NT2/D1 (cell line): ENCODE data around the gene SUCLG2.

Experiments
- DNase-seq: peaks from one replicate; pipeline ENCODE4 v3.0.0-alpha.2; 2011; ENCODE audit warnings: low read depth, low spot score
- H3K27me3 ChIP-seq: 2 replicates; pipeline ENCODE4 v1.6.0; 2011; ENCODE audit warnings: mild to moderate bottlenecking; ENCODE audit not compliant: insufficient read length, insufficient read depth
- H3K36me3 ChIP-seq: 2 replicates; pipeline ENCODE4 v1.6.1; 2011; ENCODE audit warnings: mild to moderate bottlenecking, low read length, mixed read lengths; ENCODE audit not compliant: insufficient read depth, insufficient read length
- H3K4me1 ChIP-seq: 2 replicates; pipeline ENCODE4 v1.5.1; 2011; ENCODE audit not compliant: insufficient read depth, insufficient read length
- H3K4me3 ChIP-seq: 2 replicates; pipeline ENCODE4 v1.5.1; 2011; ENCODE audit warnings: low read depth; ENCODE audit not compliant: insufficient read length
- H3K9ac ChIP-seq: 2 replicates; pipeline ENCODE4 v1.6.0; 2011; ENCODE audit warnings: low read depth; ENCODE audit not compliant: insufficient read length
- H3K9me3 ChIP-seq: 2 replicates; pipeline ENCODE4 v1.5.1; 2011; ENCODE audit warnings: mild to moderate bottlenecking, low read length; ENCODE audit not compliant: insufficient read depth
- SUZ12 ChIP-seq: IDR thresholded peaks from 2 replicates; pipeline ENCODE4 v1.6.1; 2011; ENCODE audit not compliant: insufficient read length, insufficient read depth; ENCODE audit errors: extremely low read depth
- YY1 ChIP-seq: IDR thresholded peaks from 2 replicates; pipeline ENCODE4 v1.6.1; 2011; ENCODE audit not compliant: insufficient read length, insufficient read depth
- ZNF274 ChIP-seq: IDR thresholded peaks from 2 replicates; pipeline ENCODE4 v1.6.1; 2011; ENCODE audit warnings: mild to moderate bottlenecking, low read depth, low read length

Gene SUCLG2

GRCh38 chr3:67416703-67417102 is 237.7 kb downstream of the SUCLG2 start:
- Histone ChIP-seq H3K27me3 (no peaks in the 10 kb centered on the region), H3K4me3 (no peak overlapping the region)

GRCh38 chr3:67415511-67415910 is 238.9 kb downstream of the SUCLG2 start:
- H3K9me3 ChIP-seq = peaks cover 13% of the 10 kb centered on the region
- no peaks in the 10 kb centered on the region for H3K36me3 ChIP-seq
- H3K4me3 ChIP-seq = no peak overlapping the region
- no peaks in the 10 kb centered on the region for H3K4me1 ChIP-seq
- no peak overlapping the region for H3K9ac ChIP-seq
- no peaks in the 10 kb centered on the region for H3K27me3 ChIP-seq
- TF ChIP-seq ZNF274 (no peak), YY1 (no peak), SUZ12 (no peak)
- DNase-seq = no peak

More at GRCh38 chr3:67416703-67417102, 237.7 kb downstream of the SUCLG2 start:
- peaks cover 13% of the 10 kb centered on the region for H3K9me3 ChIP-seq
- no peak for TF ChIP-seq ZNF274
- TF ChIP-seq YY1 = no peak
- TF ChIP-seq SUZ12 = no peak
- no peaks in the 10 kb centered on the region for H3K36me3 ChIP-seq
- no peak for DNase-seq
- H3K4me1 ChIP-seq = no peaks in the 10 kb centered on the region
- H3K9ac ChIP-seq = no peak overlapping the region

DNA sequence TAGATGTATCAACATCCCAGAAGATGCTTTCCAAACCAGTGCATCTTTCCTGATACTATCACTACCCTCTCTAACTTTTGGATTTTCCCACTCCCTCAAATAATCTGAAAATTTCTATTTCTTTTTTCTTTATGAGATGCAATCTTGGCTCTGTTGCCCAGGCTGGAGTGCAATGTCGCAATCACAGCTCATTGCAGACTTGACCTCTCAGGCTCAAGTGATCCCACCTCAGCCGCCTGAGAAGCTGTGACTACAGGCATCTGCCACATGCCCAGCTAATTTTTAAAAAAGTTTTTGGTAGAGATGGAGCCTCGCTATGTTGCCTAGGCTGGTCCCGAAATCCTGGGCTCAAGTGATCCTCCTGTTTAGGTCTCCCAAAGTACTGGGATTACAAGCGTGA is 239.7 kb downstream of the SUCLG2 start:
- no peaks in the 10 kb centered on the region for H3K4me1 ChIP-seq

GRCh38 chr3:67405193-67405592 is 249.2 kb downstream of the SUCLG2 start:
- Histone ChIP-seq H3K9me3 (no peaks in the 10 kb centered on the region), H3K27me3 (no peaks in the 10 kb centered on the region), H3K9ac (no peak overlapping the region), H3K4me3 (no peak overlapping the region), H3K4me1 (no peaks in the 10 kb centered on the region), H3K36me3 (peaks cover 4% of the 10 kb centered on the region)
- DNase-seq = no peak
- TF ChIP-seq SUZ12 (no peak), ZNF274 (no peak), YY1 (no peak)

More for the DNA sequence above, 239.7 kb downstream of the SUCLG2 start:
- no peak for DNase-seq
- Histone ChIP-seq H3K9ac (no peak overlapping the region), H3K36me3 (no peaks in the 10 kb centered on the region), H3K9me3 (peaks cover 5% of the 10 kb centered on the region), H3K27me3 (no peaks in the 10 kb centered on the region), H3K4me3 (no peak overlapping the region)
- no peak for TF ChIP-seq YY1
- TF ChIP-seq SUZ12 = no peak
- TF ChIP-seq ZNF274 = no peak

- H3K4me1 ChIP-seq = no peaks in the 10 kb centered on the region
- no peak for DNase-seq
- no peaks in the 10 kb centered on the region for H3K27me3 ChIP-seq
- H3K9me3 ChIP-seq = no peaks in the 10 kb centered on the region
- no peak overlapping the region for H3K9ac ChIP-seq
- H3K4me3 ChIP-seq = no peak overlapping the region
- peaks cover 4% of the 10 kb centered on the region for H3K36me3 ChIP-seq
- TF ChIP-seq SUZ12 (no peak), ZNF274 (no peak)
These were observed 251.5 kb downstream of the SUCLG2 start for GRCh38 chr3:67402873-67403272.

GRCh38 chr3:67401921-67402320 is 252.5 kb downstream of the SUCLG2 start:
- Histone ChIP-seq H3K4me3 (no peak overlapping the region), H3K36me3 (peaks cover 4% of the 10 kb centered on the region), H3K27me3 (no peaks in the 10 kb centered on the region), H3K9ac (no peak overlapping the region), H3K9me3 (no peaks in the 10 kb centered on the region), H3K4me1 (no peaks in the 10 kb centered on the region)
- no peak for TF ChIP-seq SUZ12
- TF ChIP-seq YY1 = no peak
- no peak for TF ChIP-seq ZNF274
- no peak for DNase-seq

GRCh38 chr3:67400476-67400875 is 253.9 kb downstream of the SUCLG2 start:
- no peak for TF ChIP-seq YY1
- no peak for TF ChIP-seq SUZ12
- TF ChIP-seq ZNF274 = no peak
- no peak overlapping the region for H3K9ac ChIP-seq
- H3K27me3 ChIP-seq = no peaks in the 10 kb centered on the region
- peaks cover 4% of the 10 kb centered on the region for H3K36me3 ChIP-seq
- H3K4me1 ChIP-seq = no peaks in the 10 kb centered on the region
- H3K9me3 ChIP-seq = no peaks in the 10 kb centered on the region
- no peak for DNase-seq
- H3K4me3 ChIP-seq = no peak overlapping the region
